HepG2 (cell line): ENCODE results near the gene HELLS. TPM values are rescaled to one million over a fixed set of nuclear protein-coding genes. Genes with fewer than 3 reads are reported as not detected.

Experiments
- ADNP ChIP-seq: sonication (generic); formaldehyde crosslinking; IDR thresholded peaks from 2 replicates; pipeline ENCODE4 v1.4.0; 2020; ENCODE audit warnings: missing genetic modification reagents
- DNMT3B ChIP-seq: conservative IDR thresholded peaks from 2 replicates; pipeline ENCODE4 v1.6.1; 2016; ENCODE audit warnings: missing biosample characterization, control low read depth
- HHEX ChIP-seq: IDR thresholded peaks from 2 replicates; pipeline ENCODE4 v1.6.1; 2016; ENCODE audit warnings: control low read depth
- NFIC ChIP-seq: IDR thresholded peaks from 2 replicates; pipeline ENCODE4 v1.6.1; 2012; ENCODE audit warnings: mild to moderate bottlenecking, low read length, inconsistent platforms
- POLR2AphosphoS5 ChIP-seq: IDR thresholded peaks from 2 replicates; pipeline ENCODE4 v1.6.1; 2012; ENCODE audit warnings: low read depth, low read length
- ZNF17 ChIP-seq: sonication (generic); formaldehyde crosslinking; IDR thresholded peaks from 2 replicates; pipeline ENCODE4 v1.5.0; 2020; ENCODE audit warnings: mild to moderate bottlenecking, missing genetic modification reagents
- ZNF562 ChIP-seq: sonication (generic); formaldehyde crosslinking; IDR thresholded peaks from 2 replicates; pipeline ENCODE4 v1.8.0; 2022; ENCODE audit warnings: missing genetic modification reagents, borderline replicate concordance
- ZSCAN31 ChIP-seq: sonication (generic); formaldehyde crosslinking; IDR thresholded peaks from 2 replicates; pipeline ENCODE4 v1.5.0; 2020; ENCODE audit warnings: low read depth, mild to moderate bottlenecking, missing genetic modification reagents
- polyA plus RNA-seq, 8 experiments: library from polyadenylated mRNA; depleted of rRNA in 3 of 8; stranded (reverse) in 7 of 8; unstranded in 1 of 8; fragments of >200 nt; fragmentation: Illumina TruSeq in 4 of 8; extraction: Trizol in 4 of 8; gene quantifications; 2 replicates each; pipeline versions ENCODE4 v1.2.1 to v1.2.3, GENCODE V29; 2011 to 2016; ENCODE audit warnings: low read depth in 4 of 8, missing spikeins in 1 of 8, mixed read lengths in 1 of 8; ENCODE audit not compliant: insufficient read depth in 1 of 8
- total RNA-seq, 5 experiments: library from RNA; depleted of rRNA; stranded (reverse); fragments of >200 nt; fragmentation: Illumina TruSeq; extraction: Trizol; gene quantifications; 2 replicates each; pipeline ENCODE4 v1.2.3, GENCODE V29; 2016; ENCODE audit warnings: low read depth in 1 of 5
- TF ChIP-seq, protein P1 (sequence below): IDR thresholded peaks from 2 replicates; pipeline ENCODE4 v1.6.1; 2012; ENCODE audit warnings: low read depth, low read length, improper control_type of control experiment
- TF ChIP-seq, protein P2 (sequence below): sonication (generic); formaldehyde crosslinking; IDR thresholded peaks from 2 replicates; pipeline ENCODE4 v1.9.0; 2021; ENCODE audit warnings: mild to moderate bottlenecking, missing genetic modification reagents
- TF ChIP-seq, protein P3 (sequence below): sonication (generic); formaldehyde crosslinking; IDR thresholded peaks from 2 replicates; pipeline ENCODE4 v1.4.0; 2020; ENCODE audit warnings: missing genetic modification reagents
- TF ChIP-seq, protein P4 (sequence below), 2 experiments: sonication (generic) in 1 of 2; formaldehyde crosslinking in 1 of 2; IDR thresholded peaks; 2 replicates each; pipeline versions ENCODE4 v1.6.1 to v1.9.0; 2014 to 2022; ENCODE audit warnings: antibody characterized with exemption in 1 of 2, borderline replicate concordance in 1 of 2, inconsistent platforms in 1 of 2, low read depth in 1 of 2, missing genetic modification reagents in 1 of 2

The HELLS gene
- total and polyA plus RNA-seq, 2 of the 13 experiments (the other 11 are each of a cell fraction or from before 2014, with no cell fraction given), result 22.6 to 84.6 TPM

DNA sequence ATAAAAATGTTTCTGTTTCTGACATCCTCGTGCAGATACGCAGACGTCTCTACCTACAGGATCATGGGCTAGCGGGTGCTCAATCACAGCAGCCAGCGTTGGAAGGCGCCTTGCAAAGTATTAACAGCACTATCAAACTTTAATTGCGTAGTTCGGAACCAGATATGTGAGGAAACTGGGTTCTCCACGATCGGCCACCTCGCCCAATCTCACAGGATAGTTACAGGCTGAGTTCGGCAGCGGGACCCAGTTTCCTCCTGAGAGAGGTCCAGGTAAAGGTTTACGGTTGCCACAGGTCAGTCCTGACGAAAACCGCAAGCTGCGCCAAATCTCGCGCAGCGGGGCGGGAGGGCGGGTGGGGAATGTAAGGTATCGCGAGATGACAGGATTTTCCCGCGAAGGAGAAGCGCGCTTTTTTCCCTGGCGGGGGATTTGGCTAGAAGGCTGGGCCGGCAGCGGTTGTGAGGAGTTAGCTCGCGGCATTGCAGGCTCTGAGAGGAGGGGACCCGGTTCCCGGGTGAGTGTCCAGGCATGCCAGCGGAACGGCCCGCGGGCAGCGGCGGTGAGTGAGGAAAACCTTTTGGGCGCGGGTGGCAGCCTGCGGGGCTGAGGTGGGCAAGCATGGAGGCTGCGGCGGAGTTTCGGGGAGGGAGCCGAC, at the start of gene HELLS (continued):
- TF ChIP-seq DNMT3B (CRISPR knock-in tag) (no peak), HHEX (CRISPR knock-in tag) (no peak), ADNP (no peak), ZSCAN31 (CRISPR knock-in tag) (peak; percentile 52; the same call in 1 of the 2 replicates), ZNF17 (CRISPR knock-in tag) (no peak), POLR2AphosphoS5 (peak; percentile 84), NFIC (peak; percentile 47; the same call in 1 of the 2 replicates), ZNF562 (CRISPR knock-in tag) (no peak)
- TF ChIP-seq, protein P1, sequence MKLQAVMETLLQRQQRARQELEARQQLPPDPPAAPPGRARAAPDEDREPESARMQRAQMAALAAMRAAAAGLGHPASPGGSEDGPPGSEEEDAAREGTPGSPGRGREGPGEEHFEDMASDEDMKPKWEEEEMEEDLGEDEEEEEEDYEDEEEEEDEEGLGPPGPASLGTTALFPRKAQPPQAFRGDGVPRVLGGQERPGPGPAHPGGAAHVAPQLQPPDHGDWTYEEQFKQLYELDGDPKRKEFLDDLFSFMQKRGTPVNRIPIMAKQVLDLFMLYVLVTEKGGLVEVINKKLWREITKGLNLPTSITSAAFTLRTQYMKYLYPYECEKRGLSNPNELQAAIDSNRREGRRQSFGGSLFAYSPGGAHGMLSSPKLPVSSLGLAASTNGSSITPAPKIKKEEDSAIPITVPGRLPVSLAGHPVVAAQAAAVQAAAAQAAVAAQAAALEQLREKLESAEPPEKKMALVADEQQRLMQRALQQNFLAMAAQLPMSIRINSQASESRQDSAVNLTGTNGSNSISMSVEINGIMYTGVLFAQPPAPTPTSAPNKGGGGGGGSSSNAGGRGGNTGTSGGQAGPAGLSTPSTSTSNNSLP, result no peak
- TF ChIP-seq, protein P2, sequence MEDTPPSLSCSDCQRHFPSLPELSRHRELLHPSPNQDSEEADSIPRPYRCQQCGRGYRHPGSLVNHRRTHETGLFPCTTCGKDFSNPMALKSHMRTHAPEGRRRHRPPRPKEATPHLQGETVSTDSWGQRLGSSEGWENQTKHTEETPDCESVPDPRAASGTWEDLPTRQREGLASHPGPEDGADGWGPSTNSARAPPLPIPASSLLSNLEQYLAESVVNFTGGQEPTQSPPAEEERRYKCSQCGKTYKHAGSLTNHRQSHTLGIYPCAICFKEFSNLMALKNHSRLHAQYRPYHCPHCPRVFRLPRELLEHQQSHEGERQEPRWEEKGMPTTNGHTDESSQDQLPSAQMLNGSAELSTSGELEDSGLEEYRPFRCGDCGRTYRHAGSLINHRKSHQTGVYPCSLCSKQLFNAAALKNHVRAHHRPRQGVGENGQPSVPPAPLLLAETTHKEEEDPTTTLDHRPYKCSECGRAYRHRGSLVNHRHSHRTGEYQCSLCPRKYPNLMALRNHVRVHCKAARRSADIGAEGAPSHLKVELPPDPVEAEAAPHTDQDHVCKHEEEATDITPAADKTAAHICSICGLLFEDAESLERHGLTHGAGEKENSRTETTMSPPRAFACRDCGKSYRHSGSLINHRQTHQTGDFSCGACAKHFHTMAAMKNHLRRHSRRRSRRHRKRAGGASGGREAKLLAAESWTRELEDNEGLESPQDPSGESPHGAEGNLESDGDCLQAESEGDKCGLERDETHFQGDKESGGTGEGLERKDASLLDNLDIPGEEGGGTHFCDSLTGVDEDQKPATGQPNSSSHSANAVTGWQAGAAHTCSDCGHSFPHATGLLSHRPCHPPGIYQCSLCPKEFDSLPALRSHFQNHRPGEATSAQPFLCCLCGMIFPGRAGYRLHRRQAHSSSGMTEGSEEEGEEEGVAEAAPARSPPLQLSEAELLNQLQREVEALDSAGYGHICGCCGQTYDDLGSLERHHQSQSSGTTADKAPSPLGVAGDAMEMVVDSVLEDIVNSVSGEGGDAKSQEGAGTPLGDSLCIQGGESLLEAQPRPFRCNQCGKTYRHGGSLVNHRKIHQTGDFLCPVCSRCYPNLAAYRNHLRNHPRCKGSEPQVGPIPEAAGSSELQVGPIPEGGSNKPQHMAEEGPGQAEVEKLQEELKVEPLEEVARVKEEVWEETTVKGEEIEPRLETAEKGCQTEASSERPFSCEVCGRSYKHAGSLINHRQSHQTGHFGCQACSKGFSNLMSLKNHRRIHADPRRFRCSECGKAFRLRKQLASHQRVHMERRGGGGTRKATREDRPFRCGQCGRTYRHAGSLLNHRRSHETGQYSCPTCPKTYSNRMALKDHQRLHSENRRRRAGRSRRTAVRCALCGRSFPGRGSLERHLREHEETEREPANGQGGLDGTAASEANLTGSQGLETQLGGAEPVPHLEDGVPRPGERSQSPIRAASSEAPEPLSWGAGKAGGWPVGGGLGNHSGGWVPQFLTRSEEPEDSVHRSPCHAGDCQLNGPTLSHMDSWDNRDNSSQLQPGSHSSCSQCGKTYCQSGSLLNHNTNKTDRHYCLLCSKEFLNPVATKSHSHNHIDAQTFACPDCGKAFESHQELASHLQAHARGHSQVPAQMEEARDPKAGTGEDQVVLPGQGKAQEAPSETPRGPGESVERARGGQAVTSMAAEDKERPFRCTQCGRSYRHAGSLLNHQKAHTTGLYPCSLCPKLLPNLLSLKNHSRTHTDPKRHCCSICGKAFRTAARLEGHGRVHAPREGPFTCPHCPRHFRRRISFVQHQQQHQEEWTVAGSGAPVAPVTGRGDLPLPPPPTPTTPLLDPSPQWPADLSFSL (CRISPR knock-in tag), result no peak
- TF ChIP-seq, protein P3, sequence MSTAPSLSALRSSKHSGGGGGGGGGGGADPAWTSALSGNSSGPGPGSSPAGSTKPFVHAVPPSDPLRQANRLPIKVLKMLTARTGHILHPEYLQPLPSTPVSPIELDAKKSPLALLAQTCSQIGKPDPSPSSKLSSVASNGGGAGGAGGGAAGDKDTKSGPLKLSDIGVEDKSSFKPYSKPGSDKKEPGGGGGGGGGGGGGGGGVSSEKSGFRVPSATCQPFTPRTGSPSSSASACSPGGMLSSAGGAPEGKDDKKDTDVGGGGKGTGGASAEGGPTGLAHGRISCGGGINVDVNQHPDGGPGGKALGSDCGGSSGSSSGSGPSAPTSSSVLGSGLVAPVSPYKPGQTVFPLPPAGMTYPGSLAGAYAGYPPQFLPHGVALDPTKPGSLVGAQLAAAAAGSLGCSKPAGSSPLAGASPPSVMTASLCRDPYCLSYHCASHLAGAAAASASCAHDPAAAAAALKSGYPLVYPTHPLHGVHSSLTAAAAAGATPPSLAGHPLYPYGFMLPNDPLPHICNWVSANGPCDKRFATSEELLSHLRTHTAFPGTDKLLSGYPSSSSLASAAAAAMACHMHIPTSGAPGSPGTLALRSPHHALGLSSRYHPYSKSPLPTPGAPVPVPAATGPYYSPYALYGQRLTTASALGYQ (CRISPR knock-in tag), result peak; percentile 28; the same call in 1 of the 2 replicates
- TF ChIP-seq, protein P4, sequence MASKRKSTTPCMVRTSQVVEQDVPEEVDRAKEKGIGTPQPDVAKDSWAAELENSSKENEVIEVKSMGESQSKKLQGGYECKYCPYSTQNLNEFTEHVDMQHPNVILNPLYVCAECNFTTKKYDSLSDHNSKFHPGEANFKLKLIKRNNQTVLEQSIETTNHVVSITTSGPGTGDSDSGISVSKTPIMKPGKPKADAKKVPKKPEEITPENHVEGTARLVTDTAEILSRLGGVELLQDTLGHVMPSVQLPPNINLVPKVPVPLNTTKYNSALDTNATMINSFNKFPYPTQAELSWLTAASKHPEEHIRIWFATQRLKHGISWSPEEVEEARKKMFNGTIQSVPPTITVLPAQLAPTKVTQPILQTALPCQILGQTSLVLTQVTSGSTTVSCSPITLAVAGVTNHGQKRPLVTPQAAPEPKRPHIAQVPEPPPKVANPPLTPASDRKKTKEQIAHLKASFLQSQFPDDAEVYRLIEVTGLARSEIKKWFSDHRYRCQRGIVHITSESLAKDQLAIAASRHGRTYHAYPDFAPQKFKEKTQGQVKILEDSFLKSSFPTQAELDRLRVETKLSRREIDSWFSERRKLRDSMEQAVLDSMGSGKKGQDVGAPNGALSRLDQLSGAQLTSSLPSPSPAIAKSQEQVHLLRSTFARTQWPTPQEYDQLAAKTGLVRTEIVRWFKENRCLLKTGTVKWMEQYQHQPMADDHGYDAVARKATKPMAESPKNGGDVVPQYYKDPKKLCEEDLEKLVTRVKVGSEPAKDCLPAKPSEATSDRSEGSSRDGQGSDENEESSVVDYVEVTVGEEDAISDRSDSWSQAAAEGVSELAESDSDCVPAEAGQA (IDR thresholded peaks at IDR 0.05; ENCODE audit: low read depth), result no peak
- TF ChIP-seq, protein P4 (CRISPR knock-in tag; IDR thresholded peaks at IDR 0.05; ENCODE audit: borderline replicate concordance), result no peak
